CD4-positive, alpha-beta T cell treated with Interleukin-10 for 1 hour (primary cell): ENCODE measurements around the gene LLGL1.

Experiments
- DNase-seq: peaks from one replicate; pipeline ENCODE4 v3.0.0-alpha.2; 2020

The LLGL1 gene

DNA sequence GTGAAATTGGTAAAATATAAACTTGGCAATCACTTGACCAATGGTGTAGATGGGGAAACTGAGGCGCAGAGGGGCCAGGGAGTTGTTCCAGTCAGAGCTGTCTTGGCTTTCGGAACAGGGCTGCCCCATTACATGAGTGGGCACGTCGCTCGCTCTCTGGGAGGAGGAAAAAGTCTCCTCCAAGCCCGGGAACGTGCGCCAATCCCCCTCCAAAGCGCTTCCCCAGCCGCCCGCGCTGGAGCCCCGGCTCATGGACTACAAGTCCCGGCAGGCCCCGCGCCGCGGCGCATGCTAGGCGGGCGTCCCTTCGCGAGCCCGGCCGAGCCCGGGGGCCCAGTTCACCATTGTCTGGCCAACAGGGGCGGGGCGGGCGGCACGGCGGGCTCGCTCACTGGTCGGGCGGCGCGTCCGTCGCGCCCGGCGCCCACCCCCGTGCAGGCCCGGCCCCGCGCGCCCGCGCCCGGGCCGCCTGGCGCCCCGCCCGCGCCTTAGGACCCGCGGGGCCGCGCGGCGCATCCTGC is at the start of gene LLGL1:
Gene LLGL1 (plus strand): TSS at position 515 of the 521 bp plus-strand sequence. CDS start 48 bp downstream, outside the sequence.
- DNase-seq = peak; percentile 96

DNA sequence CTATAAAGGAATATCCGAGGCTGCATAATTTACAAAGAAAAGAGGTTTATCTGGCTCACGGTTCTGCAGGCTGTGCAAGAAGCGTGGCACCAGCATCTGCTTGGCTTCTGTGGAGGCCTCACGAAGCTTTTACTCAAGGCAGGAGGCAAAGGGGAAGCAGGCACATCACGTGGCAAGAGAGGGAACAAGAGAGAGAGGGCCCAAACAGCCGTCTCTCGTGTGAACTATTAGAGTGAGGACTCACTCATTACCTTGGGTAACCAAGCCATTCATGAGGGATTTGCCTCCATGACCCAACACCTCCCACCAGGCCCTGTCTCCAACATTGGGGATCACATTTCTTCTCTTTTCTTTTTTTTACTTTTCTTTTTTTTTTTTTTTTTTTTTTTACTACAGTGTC is 49.3 kb upstream of the LLGL1 start:
- no peak for DNase-seq

DNA sequence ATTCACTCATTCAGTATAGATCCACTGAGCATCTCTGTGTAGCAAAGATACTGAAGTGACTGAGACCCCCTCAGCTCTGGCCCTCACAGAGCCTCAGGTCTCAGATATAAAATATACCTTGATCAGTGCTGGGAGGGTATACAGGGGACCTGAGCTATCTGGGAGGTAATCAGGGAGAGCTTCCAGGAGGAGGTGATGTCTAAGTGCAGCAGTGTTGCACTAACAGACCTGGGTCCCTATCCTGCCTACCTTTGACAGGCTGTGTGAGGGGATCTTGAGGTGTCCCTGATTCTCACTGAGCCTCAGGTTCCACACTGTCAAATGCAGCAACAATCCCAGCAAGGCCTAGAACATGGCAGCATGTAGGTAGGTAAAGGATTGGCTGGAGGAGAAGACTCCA is 48.3 kb upstream of the LLGL1 start:
- DNase-seq = no peak

DNA sequence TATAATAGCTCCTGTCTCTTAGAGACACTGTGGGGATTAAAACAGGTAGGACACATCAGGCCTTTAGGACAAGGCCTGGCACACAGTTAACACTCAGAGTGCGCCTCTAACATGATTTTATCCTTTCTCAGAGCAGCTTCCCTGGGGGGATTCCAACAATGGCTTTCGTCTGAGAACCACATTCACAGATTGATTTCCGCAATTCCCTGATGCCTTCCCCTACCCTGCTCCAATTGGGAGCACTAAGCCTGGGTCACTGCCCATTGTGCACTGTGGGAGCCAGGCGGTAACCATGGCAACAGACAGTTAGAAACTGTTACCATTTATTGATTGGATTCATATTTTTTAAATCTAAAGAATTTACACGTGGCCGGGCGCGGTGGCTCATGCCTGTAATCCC is 47.7 kb upstream of the LLGL1 start:
- DNase-seq = no peak

DNA sequence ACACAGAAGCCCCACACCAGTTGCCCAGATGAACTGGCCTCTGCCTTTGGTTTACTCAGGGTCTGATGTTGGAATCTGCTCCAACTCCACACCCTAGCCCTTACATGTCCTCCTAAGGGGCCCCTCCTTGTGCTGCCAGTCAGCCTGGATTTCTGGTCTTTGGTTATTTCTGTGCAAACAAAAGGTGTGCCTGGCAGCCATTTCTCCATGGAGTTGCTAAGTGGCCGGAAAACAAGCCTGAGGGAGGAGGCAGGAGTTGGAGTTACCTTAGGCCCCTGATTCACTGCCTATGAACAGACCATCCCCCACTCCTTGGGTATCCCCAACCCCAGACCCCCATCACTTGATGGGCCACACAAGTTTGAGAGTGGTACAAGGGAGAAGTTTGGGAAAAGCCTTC is 46.2 kb upstream of the LLGL1 start:
- DNase-seq = no peak

DNA sequence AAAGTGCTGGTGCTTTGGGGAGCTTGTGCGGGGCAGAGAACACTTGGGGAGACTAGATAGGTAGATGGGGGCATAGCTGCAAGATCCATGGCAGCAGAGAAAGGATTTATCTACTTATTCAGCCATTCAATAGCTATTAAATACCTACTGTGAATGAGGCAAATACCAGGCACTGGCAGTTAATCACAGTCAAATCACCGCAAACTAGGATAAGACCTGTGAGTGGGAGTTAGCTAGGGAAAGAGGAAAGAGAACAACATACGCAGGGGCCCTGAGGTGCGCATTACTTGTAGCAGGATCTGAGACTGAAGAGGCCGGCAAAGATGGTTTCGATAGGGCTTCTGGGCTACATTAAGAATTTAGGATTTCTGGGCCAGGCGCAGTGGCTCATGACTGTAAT is 45.6 kb upstream of the LLGL1 start:
- no peak for DNase-seq

DNA sequence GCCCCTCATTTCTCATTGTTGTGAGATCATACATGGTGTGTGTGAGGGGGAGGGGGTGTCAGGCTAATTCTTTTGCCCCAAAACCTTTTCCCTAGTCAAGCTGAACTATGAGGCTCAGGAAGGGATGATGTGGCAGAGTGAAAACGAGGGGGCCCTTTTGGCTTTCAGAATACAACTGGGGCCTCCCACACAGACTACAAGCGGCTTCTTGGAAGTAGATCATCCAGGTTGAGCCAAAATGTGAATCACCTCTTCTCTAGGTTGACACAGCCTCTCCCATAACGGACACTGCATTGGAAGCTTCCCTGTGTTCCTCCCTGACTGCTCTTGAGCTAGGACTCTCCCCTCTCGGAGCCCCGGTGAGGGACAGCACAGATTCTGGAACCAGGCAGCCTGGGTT is 44.1 kb upstream of the LLGL1 start:
- no peak for DNase-seq

DNA sequence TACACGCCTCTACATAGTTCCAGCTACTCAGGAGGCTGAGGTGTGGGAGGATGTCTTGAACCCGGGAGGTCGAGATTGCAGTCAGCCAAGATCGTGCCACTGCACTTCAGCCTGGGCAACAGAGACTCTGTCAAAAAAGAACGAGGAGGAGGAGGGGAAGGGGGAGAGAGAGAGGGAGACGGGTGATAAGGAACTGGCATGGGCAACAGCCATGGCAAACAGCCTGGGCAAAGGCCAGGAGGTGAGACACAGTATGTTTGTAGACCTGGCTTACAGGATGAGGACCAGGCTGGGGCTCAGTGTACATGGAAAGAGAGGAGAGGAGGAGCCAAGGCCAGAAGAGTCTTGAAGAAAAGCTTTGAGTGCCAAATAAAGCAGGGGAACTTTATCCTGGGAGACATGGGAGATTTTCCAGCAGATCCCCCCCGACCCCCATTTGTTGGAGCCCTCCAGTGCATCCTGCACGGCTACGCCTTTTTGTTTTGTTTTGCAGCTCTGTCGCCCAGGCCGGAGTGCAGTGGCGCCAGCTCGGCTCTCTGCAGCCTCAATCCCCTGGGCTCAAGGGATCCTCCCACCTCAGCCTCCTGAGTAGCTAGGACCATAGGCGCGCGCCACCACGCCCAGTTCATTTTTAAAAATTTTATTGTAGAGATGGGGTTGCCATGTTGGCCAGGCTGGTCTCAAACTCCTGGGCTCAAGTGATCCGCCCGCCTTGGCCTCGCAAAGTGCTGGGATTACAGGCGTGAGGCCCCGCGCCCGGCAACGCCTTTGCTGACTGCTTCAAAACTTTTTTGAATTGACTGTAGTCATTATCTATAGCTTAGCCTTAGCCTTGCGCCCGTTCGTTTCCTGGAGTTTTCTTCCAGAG is 43.1 kb upstream of the LLGL1 start:
- no peak for DNase-seq

DNA sequence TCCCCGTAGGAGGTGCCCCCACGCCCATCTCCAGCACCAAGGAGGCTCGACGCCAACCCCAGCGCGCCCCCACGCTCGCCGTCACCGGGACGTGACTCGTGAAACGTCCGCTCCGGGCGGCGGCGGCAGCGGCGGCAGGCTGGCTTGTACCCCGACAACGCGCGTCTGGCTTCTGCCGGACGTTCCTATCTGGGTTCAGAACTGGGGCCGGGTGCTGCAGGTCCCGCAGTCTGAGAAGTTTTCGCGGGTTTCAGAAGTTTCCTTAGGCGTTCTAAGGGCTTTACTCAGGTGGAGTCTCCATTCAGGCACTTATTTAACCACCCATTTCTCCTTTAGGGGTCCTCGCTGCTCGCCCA is 42.5 kb upstream of the LLGL1 start:
- no peak for DNase-seq

DNA sequence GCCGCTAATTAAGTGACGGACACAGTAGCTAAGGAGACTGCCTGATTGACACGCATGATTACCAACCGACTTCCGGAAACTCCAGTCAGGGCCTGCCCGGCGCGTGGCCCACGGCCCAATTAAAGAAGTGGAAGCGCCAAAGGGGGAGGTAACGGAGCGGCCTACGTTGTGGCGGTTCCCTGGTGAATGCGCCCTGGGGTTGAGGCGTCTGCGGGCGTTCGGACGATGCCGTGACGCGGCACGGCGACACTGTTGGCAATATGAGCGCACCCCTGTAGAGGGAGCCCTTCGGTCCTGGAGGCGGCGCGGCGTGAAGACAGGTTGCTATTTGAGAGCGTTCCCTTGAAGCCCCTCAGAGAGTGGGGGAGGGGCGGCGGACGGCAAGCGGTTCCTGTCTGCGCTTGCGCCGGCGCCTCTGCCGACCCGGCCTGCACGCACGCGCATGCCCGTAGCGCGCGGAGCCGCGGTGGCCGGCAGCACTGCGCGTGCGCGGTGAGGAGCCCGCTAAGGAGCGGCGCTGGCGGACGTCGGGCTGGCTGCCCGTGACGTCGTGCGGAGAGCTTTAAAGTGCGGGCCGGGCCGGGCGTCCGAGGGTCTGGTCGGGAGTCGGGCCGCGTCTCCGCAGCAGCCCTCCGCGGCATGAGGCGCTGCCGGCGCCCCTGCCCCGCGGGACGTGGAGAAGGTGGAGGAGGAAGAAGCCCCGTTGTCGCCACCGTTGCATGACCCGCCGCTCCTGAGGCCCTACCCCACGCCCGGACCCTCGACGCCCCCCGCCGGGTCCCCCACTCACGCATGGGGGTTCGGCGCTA is 41.9 kb upstream of the LLGL1 start, which contains the start of gene ALKBH5:
Gene ALKBH5 (plus strand): TSS at position 495 of the 809 bp plus-strand sequence. CDS start 416 bp downstream, outside the sequence.
- DNase-seq = peak; percentile 99

DNA sequence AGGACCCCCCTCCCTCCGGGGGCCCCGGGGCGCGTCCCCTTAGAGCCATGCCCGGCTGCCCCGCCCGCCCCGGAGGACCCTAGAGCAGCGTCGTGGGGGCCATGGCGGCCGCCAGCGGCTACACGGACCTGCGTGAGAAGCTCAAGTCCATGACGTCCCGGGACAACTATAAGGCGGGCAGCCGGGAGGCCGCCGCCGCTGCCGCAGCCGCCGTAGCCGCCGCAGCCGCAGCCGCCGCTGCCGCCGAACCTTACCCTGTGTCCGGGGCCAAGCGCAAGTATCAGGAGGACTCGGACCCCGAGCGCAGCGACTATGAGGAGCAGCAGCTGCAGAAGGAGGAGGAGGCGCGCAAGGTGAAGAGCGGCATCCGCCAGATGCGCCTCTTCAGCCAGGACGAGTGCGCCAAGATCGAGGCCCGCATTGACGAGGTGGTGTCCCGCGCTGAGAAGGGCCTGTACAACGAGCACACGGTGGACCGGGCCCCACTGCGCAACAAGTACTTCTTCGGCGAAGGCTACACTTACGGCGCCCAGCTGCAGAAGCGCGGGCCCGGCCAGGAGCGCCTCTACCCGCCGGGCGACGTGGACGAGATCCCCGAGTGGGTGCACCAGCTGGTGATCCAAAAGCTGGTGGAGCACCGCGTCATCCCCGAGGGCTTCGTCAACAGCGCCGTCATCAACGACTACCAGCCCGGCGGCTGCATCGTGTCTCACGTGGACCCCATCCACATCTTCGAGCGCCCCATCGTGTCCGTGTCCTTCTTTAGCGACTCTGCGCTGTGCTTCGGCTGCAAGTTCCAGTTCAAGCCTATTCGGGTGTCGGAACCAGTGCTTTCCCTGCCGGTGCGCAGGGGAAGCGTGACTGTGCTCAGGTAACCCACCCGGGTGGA is 41.0 kb upstream of the LLGL1 start:
- DNase-seq = peak; percentile 78

DNA sequence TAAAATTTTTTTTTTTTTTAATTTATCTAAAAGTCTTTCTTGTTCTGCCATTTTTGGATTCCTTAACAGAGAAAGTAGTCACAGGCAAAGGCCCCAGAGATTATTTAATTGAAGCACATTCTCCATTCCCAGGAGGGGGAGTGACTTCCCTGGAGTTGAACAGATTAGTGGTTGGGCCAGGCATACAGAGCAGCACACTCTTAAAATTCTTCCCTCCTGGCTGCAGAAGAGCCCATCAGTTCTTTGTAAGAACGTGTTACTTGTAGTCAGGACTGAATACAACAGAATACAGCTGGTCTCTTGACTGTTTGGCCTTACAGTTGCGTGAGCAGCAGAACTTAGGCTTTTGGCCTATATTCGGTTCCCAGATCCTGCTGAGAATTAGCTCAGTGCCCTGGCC is 40.0 kb upstream of the LLGL1 start:
- no peak for DNase-seq

DNA sequence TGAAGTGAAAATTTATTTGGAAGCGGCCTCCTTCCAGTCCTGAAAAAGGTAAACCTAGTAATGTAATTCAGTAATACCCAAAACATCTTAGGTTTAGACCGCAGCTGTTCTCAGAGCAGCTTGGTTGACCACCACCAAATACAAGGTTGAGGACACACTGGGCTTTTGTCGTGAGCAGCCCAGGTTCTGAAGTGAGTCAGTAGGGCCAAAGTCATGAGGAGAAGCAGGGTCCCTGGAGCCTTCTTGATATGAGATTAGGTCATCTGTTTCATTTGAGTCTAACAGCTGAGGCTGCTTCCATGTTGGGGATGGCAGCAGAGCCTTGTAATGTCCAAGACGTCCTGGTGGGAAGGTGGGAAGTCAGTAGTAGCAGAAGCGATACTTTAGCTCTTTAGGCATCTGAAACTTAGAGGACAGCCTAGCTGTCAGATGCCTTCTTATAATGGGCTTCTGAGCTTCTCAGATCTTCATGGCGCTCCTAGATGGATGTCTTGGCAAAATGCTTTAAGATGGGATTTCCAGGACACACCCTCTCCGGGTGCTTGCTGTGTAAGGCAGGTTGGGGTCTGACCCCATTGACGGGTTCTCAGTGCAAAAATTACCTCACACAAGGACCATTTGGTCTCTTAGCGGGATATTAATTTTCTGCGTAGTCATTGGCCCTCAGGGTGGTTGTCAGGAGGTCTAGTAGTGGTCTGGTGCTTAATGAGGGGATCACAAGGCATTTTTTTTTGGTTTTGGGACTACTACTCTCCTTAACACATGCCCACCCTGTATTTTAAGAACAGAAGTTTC is 39.4 kb upstream of the LLGL1 start:
- DNase-seq = no peak

DNA sequence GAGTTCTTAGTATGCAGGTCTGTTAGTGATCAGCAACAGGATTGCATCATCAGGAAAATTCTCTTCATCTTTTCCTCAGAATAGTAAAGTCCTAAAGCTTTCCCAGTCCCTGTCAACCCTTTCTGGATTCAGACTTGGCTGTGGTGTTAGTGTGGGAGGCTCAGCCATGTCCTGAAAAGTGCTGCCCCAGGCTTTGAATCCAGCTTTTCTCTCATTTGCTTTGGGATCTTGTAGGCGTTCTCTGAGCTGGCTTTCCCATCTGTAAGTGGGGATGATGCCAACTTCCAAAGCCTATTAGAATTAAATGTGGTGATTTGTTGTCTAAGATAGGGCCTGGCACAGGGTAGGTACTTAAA is 38.8 kb upstream of the LLGL1 start:
- DNase-seq = no peak

DNA sequence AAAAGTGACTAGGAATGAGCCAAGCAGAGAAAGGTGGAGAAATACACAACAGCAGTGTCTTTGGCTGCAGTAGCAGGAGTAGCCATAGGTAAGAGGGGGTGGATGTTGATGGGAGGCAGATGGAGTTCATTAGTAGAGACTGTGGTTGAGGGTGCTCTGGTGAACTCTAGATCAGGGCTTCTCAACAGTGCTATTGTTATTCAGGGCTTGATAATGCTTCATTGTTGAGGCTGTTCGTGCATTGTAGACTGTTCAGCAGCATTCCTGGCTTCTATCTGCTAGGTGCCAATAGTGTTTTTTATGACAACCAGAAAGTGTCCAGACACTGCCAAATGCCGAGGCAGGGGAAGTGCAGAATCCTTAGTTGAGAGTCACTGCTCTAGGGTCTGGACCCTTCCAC is 38.2 kb upstream of the LLGL1 start:
- no peak for DNase-seq

DNA sequence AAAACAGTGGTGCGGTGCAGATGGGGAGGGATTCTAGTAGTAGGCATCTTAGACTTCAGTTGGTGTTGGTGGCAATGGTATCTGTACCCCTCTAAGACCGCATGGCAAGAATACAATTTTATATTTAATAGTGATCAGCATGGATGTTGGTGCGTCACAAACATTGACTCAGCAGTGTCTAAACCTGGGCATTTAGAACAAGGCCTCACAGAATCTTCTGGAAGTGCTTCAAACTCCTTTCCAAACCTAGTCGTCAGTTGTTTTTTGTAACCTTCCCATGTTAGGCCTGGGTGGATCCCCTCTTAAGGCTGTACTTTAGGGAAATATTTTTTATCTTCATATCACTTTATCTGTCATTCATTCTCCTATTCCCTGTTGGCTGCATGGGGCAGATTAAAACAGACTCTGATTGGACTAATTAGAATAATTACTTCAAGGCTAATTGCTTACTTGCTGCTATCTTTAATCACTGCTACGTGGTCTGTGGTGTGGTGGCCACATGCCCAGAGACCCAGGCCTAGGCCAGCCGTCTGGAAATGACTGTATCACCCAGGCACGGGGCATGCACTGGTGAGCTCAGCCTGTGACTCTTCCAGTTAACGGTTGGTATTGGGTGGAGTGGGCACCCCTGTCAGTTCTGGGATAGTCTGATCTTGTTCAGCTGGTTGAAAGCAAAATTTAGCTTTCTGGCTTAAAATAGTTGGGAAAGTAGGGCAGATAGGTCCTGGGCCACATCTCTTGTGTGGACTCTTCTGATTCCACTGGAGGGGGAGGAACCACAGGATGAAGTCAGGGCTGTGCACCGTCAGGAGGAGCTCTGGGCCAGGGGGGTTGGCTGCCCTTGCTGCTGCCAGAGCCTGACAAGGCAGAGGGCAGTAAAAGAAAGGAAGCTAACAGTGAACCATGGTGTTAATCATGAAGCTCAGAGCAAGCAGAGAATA is 37.3 kb upstream of the LLGL1 start:
- peak; percentile 23 for DNase-seq

DNA sequence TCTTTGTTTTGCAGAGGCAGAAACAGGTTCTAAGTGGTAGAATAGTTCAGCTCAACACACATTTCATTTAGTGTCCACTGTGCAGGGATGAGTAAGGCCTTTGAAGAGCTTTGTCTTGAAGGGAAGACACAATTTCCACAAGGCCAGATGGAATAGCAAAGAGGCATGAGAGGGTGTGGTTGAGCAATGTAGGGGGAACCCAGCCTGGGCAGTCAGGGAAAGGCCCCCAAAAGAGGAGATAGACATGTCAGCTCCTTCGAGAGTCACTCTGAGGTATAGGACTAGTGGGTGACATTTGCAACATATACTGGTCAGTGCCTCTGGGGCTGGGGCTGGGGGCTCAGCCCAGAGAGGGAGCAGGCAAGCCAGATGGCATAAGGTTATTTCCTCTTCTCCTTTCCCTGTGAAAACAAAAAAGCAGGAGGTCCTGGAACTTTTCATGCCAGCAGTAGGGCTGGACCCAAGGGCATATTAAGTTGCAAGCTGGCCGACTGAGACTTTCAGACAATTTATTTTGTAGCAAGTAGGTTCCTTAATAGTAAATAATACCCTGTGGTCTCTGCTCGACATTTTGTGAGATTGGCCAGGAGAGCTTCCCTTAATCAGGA is 34.7 kb upstream of the LLGL1 start:
- no peak for DNase-seq

DNA sequence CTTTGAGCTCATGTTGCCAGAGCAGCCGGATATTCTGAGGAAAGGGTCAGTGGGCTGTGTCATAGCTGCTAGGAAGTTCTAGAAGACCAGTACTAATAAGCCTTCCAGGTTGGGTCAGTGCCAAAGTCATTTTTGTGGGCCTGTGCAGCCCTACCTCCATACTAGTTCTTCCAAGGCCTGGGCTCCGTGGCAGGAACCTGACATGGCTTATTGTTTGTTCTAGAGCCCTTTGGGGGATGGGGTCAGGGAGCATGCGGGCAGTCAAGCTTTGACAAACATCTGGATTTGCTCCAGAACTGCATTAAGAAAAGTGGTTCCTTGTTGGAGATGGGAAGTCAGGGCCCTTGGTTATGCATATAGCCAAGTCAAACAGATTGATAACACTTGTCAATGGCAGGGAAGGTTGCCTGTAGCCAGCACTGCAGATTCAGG is 34.2 kb upstream of the LLGL1 start:
- no peak for DNase-seq

DNA sequence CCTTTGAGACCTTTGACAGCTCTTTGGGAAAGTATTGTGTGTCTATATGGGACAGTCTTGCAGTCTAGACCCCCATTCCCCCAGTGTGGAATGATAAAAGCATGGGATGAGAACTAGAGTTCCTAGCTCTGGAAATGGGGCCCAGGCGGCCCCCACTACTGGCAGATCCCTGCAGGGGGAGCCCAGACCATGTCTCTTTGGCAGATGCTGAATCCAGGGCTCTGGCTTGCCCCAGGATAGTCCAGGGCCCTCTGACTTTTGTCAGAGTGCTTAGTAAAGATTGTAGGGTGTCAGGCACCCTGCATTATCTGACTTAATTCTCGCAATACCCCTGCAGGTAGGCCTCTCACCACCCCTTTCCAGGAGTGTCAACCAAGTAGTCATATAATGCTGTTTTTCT is 33.5 kb upstream of the LLGL1 start:
- DNase-seq = no peak

DNA sequence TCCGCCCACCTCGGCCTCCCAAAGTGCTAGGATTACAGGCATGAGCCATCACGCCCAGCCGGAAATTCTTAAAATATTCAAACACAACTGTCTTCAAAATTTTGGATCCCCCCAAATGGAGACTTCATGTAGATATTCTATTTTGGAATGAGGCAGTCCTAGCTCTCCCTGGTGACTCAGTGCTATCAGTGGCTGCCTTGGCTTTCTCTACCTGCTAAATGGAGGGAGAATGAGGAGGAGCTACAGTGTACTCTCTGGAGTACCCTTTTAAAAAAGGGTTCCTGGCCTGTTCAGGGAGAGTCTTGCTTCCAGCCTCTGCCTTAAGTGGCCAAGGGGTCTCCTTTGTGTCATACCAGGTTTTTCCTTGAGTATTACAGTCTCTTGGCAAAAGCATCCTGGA is 31.0 kb upstream of the LLGL1 start:
- DNase-seq = no peak
